Suprapubic skin (tissue), 4 donors: Measurements from ENCODE around the gene NTN1. TPM values are rescaled to one million over a fixed set of nuclear protein-coding genes. Genes with fewer than 3 reads are reported as not detected.
A peak's percentile ranks its signal among the peaks of the same experiment; 100 is the strongest.

Experiments used
- DNase-seq, 2 donors: peaks; one replicate each; pipeline ENCODE4 v3.0.0-alpha.2; 2019; ENCODE audit warnings: low spot score in 2 of 2
- H3K27ac ChIP-seq: fragments of 200-600 bp; sonication (generic); one replicate; pipeline ENCODE4 v1.5.1; 2019
- H3K27me3 ChIP-seq: fragments of 200-600 bp; sonication (generic); one replicate; pipeline ENCODE4 v1.5.1; 2019
- H3K36me3 ChIP-seq: fragments of 200-600 bp; sonication (generic); one replicate; pipeline ENCODE4 v1.5.1; 2019
- H3K4me1 ChIP-seq: fragments of 200-600 bp; sonication (generic); one replicate; pipeline ENCODE4 v1.5.1; 2019
- H3K4me3 ChIP-seq: fragments of 200-600 bp; sonication (generic); one replicate; pipeline ENCODE4 v1.5.1; 2019; ENCODE audit warnings: mild to moderate bottlenecking
- H3K9me3 ChIP-seq: fragments of 200-600 bp; sonication (generic); one replicate; pipeline ENCODE4 v1.5.1; 2019
- EP300 ChIP-seq: sonication (generic); formaldehyde crosslinking; IDR thresholded peaks from one replicate; pipeline ENCODE4 v1.6.1; 2017; ENCODE audit warnings: antibody characterized with exemption
- POLR2A ChIP-seq, 2 donors: fragments of 450-650 bp; IDR thresholded peaks; one replicate each; pipeline ENCODE4 v1.6.1; 2017; ENCODE audit warnings: antibody characterized with exemption in 2 of 2, mild to moderate bottlenecking in 2 of 2, moderate library complexity in 2 of 2
- POLR2AphosphoS5 ChIP-seq, 3 donors: sonication (generic); formaldehyde crosslinking; IDR thresholded peaks; one replicate each; pipeline ENCODE4 v1.6.1; 2017; ENCODE audit warnings: antibody characterized with exemption in 3 of 3
- WGBS: methylation state at CpG from one replicate; pipeline ENCODE4 v1.1.5; 2018; 5-methylcytosine and 5-hydroxymethylcytosine counted together
- total RNA-seq, 4 donors: library from RNA; depleted of rRNA; stranded (reverse); fragments of >200 nt; gene quantifications; one replicate each; pipeline ENCODE4 v1.1.0, GENCODE V29; 2016
- TF ChIP-seq, protein P1 (sequence below), 2 donors: fragments of 200-600 bp in 1 of 2; fragments of 450-650 bp in 1 of 2; sonication (generic) in 1 of 2; IDR thresholded peaks; one replicate each; pipeline ENCODE4 v1.5.1; 2016 to 2019; ENCODE audit warnings: antibody characterized with exemption in 2 of 2, mild to moderate bottlenecking in 1 of 2, moderate library complexity in 1 of 2

Gene NTN1
- total RNA-seq, 4 donors from 2014 or later: 2.4 to 5.9 (median 3.4) TPM

DNA sequence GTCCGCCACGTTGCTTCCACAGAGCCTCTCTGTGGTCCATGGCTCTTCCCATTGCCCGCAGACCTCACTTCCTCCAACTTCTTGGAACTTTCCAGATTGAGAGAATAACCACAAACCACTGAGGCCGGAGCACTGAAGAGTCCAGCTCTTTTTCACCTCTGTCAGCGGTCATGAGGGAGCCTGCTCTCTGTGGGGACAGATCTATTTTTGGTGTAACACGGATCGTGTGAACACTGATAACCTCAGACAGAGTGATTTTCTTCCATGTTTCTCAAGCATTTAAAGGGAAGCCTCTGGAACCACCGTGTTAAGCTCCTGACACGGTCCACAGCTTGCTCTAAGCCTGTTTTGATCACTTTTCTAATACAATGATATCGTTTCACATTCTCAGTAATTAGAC is 49.7 kb downstream of the NTN1 start:
- TF ChIP-seq POLR2A (IDR thresholded peaks at IDR 0.05) (no peak), EP300 (no peak), POLR2AphosphoS5 (IDR thresholded peaks at IDR 0.05) (no peak)
- TF ChIP-seq, protein P1, sequence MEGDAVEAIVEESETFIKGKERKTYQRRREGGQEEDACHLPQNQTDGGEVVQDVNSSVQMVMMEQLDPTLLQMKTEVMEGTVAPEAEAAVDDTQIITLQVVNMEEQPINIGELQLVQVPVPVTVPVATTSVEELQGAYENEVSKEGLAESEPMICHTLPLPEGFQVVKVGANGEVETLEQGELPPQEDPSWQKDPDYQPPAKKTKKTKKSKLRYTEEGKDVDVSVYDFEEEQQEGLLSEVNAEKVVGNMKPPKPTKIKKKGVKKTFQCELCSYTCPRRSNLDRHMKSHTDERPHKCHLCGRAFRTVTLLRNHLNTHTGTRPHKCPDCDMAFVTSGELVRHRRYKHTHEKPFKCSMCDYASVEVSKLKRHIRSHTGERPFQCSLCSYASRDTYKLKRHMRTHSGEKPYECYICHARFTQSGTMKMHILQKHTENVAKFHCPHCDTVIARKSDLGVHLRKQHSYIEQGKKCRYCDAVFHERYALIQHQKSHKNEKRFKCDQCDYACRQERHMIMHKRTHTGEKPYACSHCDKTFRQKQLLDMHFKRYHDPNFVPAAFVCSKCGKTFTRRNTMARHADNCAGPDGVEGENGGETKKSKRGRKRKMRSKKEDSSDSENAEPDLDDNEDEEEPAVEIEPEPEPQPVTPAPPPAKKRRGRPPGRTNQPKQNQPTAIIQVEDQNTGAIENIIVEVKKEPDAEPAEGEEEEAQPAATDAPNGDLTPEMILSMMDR (IDR thresholded peaks at IDR 0.05): no peak
- H3K4me3 ChIP-seq: no peak overlapping the region
- H3K27ac ChIP-seq: no peak overlapping the region
- H3K27me3 ChIP-seq: no peaks in the 10 kb centered on the region
- H3K9me3 ChIP-seq: no peaks in the 10 kb centered on the region
- no peaks in the 10 kb centered on the region for H3K36me3 ChIP-seq
- H3K4me1 ChIP-seq: peaks cover 24% of the 10 kb centered on the region
- WGBS: 86% methylated on average over 10 of the region's 10 CpGs
- DNase-seq: no peak

DNA sequence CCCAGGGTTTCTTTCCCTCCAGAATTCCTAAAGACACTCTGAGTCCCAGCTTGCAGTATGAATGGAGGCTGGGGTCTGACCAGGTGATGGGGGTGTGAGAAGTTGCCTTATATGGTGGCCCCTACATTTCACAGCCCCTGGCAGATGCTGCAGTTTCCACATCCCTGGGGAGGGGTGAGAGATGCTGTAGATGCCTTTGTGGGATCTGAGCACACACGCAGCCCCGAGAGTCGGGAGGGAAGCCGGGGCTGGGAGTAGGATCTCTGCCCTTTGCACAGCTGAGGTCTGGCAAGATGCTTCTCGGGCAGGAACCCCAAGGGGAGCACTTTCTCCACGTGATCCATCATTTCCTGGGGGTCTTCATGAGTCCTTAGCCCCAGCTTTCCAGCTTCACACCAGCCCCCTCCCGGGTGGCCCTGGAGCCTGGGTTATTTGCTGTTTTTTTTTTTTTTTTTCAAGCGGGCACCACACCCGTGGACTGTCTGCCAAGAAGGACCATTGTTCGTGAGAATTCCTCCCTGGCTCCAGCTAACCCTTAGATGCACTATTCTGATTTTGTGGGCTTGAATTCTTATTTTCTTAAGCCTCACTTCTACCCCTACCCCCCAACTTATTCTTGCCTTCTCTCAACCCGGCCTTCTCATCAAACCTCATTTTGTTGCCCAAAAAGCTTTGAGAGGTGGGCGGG is 50.6 kb downstream of the NTN1 start:
- Histone ChIP-seq H3K27me3 (no peaks in the 10 kb centered on the region), H3K4me1 (peaks cover 24% of the 10 kb centered on the region), H3K27ac (peak overlapping the region; percentile 76), H3K9me3 (no peaks in the 10 kb centered on the region), H3K4me3 (peak overlapping the region; percentile 6), H3K36me3 (no peaks in the 10 kb centered on the region)
- 36% methylated on average over 12 of the region's 12 CpGs for WGBS
- TF ChIP-seq POLR2AphosphoS5 (IDR thresholded peaks at IDR 0.05) (no peak), POLR2A (IDR thresholded peaks at IDR 0.05) (no peak), EP300 (no peak)
- TF ChIP-seq, protein P1 (IDR thresholded peaks at IDR 0.05): no peak
- no peak for DNase-seq

DNA sequence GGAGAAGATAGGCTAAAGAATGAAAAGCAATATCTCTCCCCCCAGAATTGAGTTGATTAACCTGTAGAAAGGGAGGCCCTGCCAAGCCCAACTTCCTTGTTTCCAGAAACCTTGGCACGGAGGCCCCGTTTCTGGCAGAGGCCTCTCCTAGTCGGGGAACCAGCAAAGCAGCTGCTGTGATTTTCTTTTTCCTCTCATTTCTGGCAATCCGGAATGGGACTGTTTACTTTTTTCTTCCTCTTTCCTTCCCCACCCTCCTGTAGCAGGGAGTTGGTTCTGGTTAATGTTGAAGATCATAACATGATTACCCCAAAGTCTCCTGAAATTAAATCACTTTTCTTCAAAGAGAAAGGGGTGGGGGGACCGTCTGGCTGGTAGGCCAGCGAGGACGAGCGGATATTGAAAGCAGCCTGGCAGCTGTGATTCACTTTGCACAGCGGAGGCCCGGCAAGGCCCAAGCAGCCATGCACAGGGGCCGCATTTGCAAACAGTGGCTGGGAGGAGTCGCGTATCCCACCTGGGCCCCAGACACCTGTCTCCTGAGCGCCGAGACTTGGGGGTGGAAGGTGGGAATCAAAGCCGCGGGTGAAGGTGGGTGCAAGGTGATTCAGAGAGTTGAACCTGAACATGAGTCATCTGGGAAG is 51.5 kb downstream of the NTN1 start:
- 12% methylated on average over 17 of the region's 17 CpGs for WGBS
- TF ChIP-seq POLR2AphosphoS5 (IDR thresholded peaks at IDR 0.05) (no peak), POLR2A (IDR thresholded peaks at IDR 0.05) (no peak), EP300 (no peak)
- TF ChIP-seq, protein P1 (IDR thresholded peaks at IDR 0.05): no peak
- H3K27ac ChIP-seq: peak overlapping the region; percentile 76
- peak in 1 of 2 donors; percentile 79 for DNase-seq
- H3K4me3 ChIP-seq: peak overlapping the region; percentile 6
- peaks cover 24% of the 10 kb centered on the region for H3K4me1 ChIP-seq
- no peaks in the 10 kb centered on the region for H3K9me3 ChIP-seq
- no peaks in the 10 kb centered on the region for H3K27me3 ChIP-seq
- no peaks in the 10 kb centered on the region for H3K36me3 ChIP-seq

DNA sequence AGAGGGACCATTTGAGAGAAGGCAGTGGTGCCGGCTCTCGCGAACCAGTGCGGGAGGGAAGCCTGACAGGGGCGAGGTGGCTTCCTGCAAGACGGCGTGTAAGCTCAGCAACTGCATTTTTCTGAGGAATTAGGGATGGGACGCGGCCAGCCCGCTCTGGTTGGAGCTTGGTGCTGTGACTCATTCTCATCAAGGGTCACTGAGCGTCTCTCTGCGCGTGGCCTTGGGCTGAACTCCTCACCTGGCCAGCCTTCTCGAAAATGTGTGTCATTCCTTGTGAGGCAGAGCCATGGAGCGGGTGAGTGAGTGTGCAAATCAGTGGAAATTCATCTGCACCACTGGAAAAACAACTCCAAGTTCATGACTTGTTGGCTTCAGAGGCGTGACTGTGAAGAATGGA is 52.8 kb downstream of the NTN1 start:
- TF ChIP-seq EP300: no peak
- TF ChIP-seq, protein P1 (IDR thresholded peaks at IDR 0.05): no peak
- no peak for TF ChIP-seq POLR2A (IDR thresholded peaks at IDR 0.05)
- peak in 1 of 3 donors; percentile 24 for TF ChIP-seq POLR2AphosphoS5 (IDR thresholded peaks at IDR 0.05)
- Histone ChIP-seq H3K27ac (peak overlapping the region; percentile 76), H3K9me3 (no peaks in the 10 kb centered on the region), H3K4me1 (peaks cover 24% of the 10 kb centered on the region), H3K4me3 (no peak overlapping the region), H3K36me3 (no peaks in the 10 kb centered on the region), H3K27me3 (no peaks in the 10 kb centered on the region)
- 86% methylated on average over 16 of the region's 16 CpGs for WGBS
- DNase-seq: peak in 1 of 2 donors; percentile 85

DNA sequence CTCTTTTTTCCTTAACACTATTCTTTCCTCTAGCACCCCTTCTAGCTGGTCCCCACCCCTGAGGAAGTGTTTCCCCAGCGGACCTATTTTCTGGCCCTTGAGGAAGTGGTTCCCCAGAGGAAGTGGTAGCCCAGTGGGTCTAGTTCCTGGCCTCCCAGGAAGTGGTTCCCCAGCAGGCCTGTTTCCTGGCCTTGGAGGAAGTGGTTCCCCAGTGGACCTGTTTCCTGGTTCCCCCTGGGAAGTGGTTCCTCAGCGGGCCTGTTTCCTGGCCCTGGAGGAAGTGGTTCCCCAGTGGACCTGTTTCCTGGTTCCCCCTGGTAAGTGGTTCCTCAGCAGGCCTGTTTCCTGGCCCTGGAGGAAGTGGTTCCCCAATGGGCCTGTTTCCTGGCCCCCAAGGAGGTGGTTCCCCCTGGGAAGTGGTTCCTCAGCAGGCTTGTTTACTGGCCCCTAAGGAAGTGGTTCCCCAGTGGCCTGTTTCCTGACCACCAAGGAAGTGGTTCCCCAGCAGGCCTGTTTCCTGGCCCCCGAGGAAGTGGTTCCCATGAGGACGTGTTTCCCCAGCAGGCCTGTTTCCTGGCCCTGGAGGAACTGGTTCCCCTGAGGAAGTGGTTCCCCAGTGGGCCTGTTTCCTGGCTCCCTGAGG is 58.3 kb downstream of the NTN1 start:
- H3K27ac ChIP-seq: no peak overlapping the region
- no peaks in the 10 kb centered on the region for H3K27me3 ChIP-seq
- 87% methylated on average over 4 of the region's 4 CpGs for WGBS
- no peaks in the 10 kb centered on the region for H3K9me3 ChIP-seq
- no peak for DNase-seq
- H3K36me3 ChIP-seq: no peaks in the 10 kb centered on the region
- H3K4me3 ChIP-seq: no peak overlapping the region
- TF ChIP-seq, protein P1 (IDR thresholded peaks at IDR 0.05): no peak
- no peak for TF ChIP-seq POLR2A (IDR thresholded peaks at IDR 0.05)
- TF ChIP-seq POLR2AphosphoS5 (IDR thresholded peaks at IDR 0.05): no peak
- TF ChIP-seq EP300: no peak
- H3K4me1 ChIP-seq: no peaks in the 10 kb centered on the region
